ENCODE results near the gene OSBPL6.
"Not testable (repeated sequence)": the region's sequence is repeated elsewhere in the genome, so short reads cannot be mapped to it uniquely, and the experiment has no call there.

OSBPL6 gene

DNA sequence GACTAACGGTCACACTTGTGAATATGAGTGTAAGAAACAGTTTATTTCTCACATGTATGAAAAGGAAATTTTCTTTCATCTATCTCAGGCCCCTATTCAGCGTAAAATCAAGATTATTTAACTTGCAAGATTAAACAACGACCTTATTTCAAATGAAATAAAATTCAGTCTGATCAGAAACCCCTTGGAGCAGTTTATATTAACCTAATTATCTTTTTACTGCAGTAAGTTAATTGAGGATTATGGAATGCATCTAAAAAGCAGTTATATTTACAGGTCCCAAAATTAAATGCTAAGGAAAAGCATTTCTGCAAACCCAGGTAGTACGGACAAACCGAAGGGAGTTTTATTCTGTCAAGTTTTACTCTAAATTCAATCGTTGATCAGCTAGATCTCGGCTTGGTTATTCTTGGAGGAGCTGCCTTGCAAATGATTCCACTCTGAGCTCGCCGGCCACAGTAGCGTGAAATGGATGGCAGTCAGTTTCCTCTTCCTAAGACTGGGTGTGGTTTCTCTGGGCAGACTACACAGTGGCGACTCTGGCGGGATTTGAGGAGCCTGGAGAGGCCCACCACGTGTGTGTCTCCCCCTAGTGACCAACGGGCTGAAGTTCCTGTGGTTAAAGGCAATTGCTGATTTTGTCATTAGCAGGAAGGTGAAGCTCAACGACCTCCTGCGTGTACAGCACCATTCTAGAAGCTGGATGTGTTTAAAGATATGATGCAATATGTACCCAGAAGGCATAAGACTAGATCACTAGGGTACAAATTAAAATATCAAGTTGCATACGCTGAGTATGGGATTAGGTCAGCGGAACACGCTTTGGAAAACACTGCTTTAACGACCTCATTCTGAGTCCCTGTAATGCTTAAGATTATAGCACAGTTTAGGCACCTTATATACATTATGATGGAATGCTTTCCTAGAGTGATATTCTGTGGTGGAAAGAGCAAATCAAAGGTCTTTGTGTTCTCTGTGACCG, 220.2 kb downstream of the OSBPL6 start:
- in situ Hi-C loops (cut with MboI; ENCODE audit: low sequenced_read_pairs) = loop anchor here (10.0 kb wide), 1 partner anchor 300 kb away; the partner anchor contains the start of gene RBM45
- DNase-seq (ENCODE audit: low spot score in 2 of 2) = peak; percentile 95 to 97
- Histone ChIP-seq H3K4me3 (peak overlapping the region; percentile 48), H3K4me1 (peaks cover 21% of the 10 kb centered on the region), H3K27me3 (ENCODE audit: low read depth) (no peaks in the 10 kb centered on the region), H3K9me3 (no peaks in the 10 kb centered on the region), H3K36me3 (replicated peaks) (no peaks in the 10 kb centered on the region; the same call in 1 of the 2 replicates)

DNA sequence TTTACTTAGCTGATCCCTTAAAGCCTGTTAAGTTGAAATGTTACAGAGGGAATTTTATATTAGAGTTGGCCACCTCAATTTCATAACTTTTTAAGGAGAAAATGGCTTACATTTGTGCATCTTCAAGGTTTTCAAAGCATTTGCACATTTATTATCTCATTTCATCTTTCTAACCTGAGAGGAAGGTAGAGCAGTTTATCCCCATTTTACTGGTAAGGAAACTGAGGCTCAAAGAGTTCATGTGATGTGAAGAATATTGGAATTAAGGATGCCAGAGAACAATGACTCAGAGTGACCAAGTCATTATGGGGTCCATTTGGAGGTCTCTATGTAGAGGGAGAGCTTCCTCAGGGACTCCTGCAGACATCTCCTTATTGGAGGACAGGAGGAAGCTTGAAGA, 221.7 kb downstream of the OSBPL6 start:
- peaks cover 21% of the 10 kb centered on the region for H3K4me1 ChIP-seq
- no peaks in the 10 kb centered on the region for H3K9me3 ChIP-seq
- DNase-seq (ENCODE audit: low spot score in 2 of 2) = no peak
- H3K4me3 ChIP-seq = no peak overlapping the region
- H3K36me3 ChIP-seq (replicated peaks) = no peaks in the 10 kb centered on the region; the same call in 1 of the 2 replicates
- no peaks in the 10 kb centered on the region for H3K27me3 ChIP-seq (ENCODE audit: low read depth)
- in situ Hi-C loops (cut with MboI; ENCODE audit: low sequenced_read_pairs) = loop anchor here (10.0 kb wide), 1 partner anchor 301 kb away; the partner anchor contains the start of gene RBM45

GRCh38 chr2:178417916-178418315, 223.6 kb downstream of the OSBPL6 start:
- in situ Hi-C loops (cut with MboI; ENCODE audit: low sequenced_read_pairs) = loop anchor here (10.0 kb wide), 1 partner anchor 303 kb away; the partner anchor contains the start of gene RBM45
- no peaks in the 10 kb centered on the region for H3K27me3 ChIP-seq (ENCODE audit: low read depth)
- no peaks in the 10 kb centered on the region; the same call in 1 of the 2 replicates for H3K36me3 ChIP-seq (replicated peaks)
- no peak overlapping the region for H3K4me3 ChIP-seq
- DNase-seq (ENCODE audit: low spot score in 2 of 2) = no peak
- peaks cover 20% of the 10 kb centered on the region for H3K4me1 ChIP-seq
- no peaks in the 10 kb centered on the region for H3K9me3 ChIP-seq

DNA sequence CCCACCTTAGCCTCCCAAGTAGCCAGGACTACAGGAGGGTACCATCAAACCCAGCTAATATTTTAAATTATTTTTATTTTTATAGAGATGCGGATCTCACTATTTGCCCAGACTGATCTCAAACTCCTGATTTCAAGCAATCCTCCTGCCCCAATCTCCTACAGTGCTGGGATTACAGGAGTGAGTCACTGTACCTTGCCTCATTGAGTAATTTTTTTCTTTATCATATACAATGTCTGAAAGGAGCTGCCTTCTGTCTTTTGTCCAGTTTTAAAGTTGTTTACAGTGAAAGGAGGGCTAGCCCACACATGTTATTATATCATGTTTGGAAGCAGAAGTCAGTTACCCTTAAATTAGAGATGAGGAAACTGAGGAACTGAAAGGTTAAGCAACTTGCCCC, 224.1 kb downstream of the OSBPL6 start:
- Histone ChIP-seq H3K27me3 (ENCODE audit: low read depth) (no peaks in the 10 kb centered on the region), H3K4me1 (peaks cover 17% of the 10 kb centered on the region), H3K9me3 (no peaks in the 10 kb centered on the region), H3K4me3 (no peak overlapping the region), H3K36me3 (replicated peaks) (no peaks in the 10 kb centered on the region; the same call in 1 of the 2 replicates)
- in situ Hi-C loops (cut with MboI; ENCODE audit: low sequenced_read_pairs) = loop anchor here (10.0 kb wide), 1 partner anchor 304 kb away; the partner anchor contains the start of gene RBM45
- no peak for DNase-seq (ENCODE audit: low spot score in 2 of 2)

- no peak for DNase-seq (ENCODE audit: low spot score in 2 of 2)
- H3K4me1 ChIP-seq = peaks cover 14% of the 10 kb centered on the region
- no peak overlapping the region for H3K4me3 ChIP-seq
- no peaks in the 10 kb centered on the region for H3K9me3 ChIP-seq
- in situ Hi-C loops (cut with MboI; ENCODE audit: low sequenced_read_pairs) = loop anchor here (10.0 kb wide), 1 partner anchor 304 kb away; the partner anchor contains the start of gene RBM45
- H3K27me3 ChIP-seq (ENCODE audit: low read depth) = no peaks in the 10 kb centered on the region
- H3K36me3 ChIP-seq (replicated peaks) = no peaks in the 10 kb centered on the region; the same call in 1 of the 2 replicates
These were observed 224.8 kb downstream of the OSBPL6 start for GRCh38 chr2:178419123-178419522.

GRCh38 chr2:178420463-178420999, 226.2 kb downstream of the OSBPL6 start:
- Histone ChIP-seq H3K4me1 (peaks cover 8% of the 10 kb centered on the region), H3K27me3 (ENCODE audit: low read depth) (no peaks in the 10 kb centered on the region), H3K9me3 (no peaks in the 10 kb centered on the region), H3K36me3 (replicated peaks) (no peaks in the 10 kb centered on the region; the same call in 1 of the 2 replicates), H3K4me3 (no peak overlapping the region)
- DNase-seq (ENCODE audit: low spot score in 2 of 2) = no peak
- in situ Hi-C loops (cut with MboI; ENCODE audit: low sequenced_read_pairs) = no loop called here

- H3K36me3 ChIP-seq (replicated peaks) = peaks cover 7% of the 10 kb centered on the region
- DNase-seq (ENCODE audit: low spot score in 2 of 2) = no peak
- no peak overlapping the region for H3K4me3 ChIP-seq
- no peaks in the 10 kb centered on the region for H3K4me1 ChIP-seq
- H3K9me3 ChIP-seq = no peaks in the 10 kb centered on the region; the same call in 1 of the 2 replicates
- no peaks in the 10 kb centered on the region for H3K27me3 ChIP-seq (ENCODE audit: low read depth)
- in situ Hi-C loops (cut with MboI; ENCODE audit: low sequenced_read_pairs) = no loop called here
These were observed 227.8 kb downstream of the OSBPL6 start for GRCh38 chr2:178422097-178422496.

DNA sequence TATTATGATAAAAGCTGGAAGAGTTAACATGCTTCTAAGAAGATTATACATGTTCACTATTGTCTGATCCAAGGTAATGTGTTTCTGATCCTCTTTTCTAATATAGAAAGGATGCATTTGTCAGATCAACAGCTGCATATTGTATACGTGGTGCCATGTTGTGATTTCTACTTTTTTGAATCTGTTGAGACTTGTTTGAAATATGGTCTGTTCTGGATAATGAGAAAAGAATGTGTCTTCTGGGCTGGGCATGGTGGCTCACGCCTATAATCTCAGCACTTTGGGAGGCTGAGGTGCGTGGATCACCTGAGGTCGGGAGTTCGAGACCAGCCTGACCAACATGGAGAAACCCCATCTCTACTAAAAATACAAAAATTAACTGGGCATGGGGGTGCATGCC, 229.4 kb downstream of the OSBPL6 start:
- H3K4me1 ChIP-seq; H3K4me3 ChIP-seq; DNase-seq (ENCODE audit: low spot score in 2 of 2); in situ Hi-C loops (cut with MboI; ENCODE audit: low sequenced_read_pairs); H3K27me3 ChIP-seq (ENCODE audit: low read depth); H3K9me3 ChIP-seq: not testable (repeated sequence)
- peaks cover 21% of the 10 kb centered on the region for H3K36me3 ChIP-seq (replicated peaks)

DNA sequence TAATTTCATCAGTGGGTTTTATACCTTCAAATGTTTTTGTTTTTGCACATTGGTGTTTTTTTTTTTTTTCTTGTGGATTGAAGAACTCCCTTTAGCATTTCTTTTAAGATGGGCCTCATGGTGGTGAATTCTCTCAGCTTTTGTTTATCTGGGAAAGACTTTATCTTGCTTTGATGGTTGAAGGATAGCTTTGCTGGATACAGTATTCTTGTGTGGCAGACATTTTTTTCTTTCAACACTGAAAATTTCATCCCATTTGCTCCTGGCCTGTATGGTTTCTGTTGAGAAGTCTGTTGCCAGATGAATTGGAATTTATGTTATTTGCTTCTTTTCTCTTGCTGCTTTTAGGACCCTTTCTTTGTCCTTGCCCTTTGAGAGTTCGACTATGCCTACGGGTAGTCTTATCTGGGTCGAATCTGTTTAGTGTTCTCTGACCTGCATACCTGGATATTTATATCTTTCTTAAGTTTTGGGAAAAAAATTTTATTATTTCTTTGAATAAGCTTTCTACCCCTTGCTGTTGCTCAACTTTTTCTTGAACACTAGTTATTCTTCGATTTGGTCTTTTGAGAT, 231.0 kb downstream of the OSBPL6 start:
- H3K9me3 ChIP-seq = no peaks in the 10 kb centered on the region; the same call in 1 of the 2 replicates
- in situ Hi-C loops (cut with MboI; ENCODE audit: low sequenced_read_pairs) = no loop called here
- no peak for DNase-seq (ENCODE audit: low spot score in 2 of 2)

DNA sequence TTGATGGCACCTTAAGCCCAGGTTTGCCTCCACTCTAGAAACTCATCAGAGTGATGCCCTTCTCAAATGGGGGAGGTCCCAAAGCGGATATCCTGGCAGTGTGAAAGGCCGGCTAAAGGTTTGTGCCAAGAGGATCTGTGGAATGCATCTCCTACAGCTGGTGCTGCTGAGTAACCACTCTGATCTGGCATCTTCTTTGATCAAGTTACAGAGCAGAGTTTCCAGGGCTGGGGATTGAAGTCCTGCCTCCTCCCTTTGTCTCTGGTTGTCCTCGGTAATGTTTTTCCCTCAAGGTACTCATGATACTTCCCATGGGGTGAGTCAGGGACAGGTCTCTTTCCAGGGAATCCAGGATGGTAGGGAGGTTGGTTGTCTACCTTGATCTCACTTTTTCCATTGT, 232.1 kb downstream of the OSBPL6 start:
- H3K36me3 ChIP-seq (replicated peaks) = peaks cover 41% of the 10 kb centered on the region
- no peak overlapping the region for H3K4me3 ChIP-seq
- H3K27me3 ChIP-seq (ENCODE audit: low read depth) = no peaks in the 10 kb centered on the region
- no peaks in the 10 kb centered on the region for H3K4me1 ChIP-seq
- no peak for DNase-seq (ENCODE audit: low spot score in 2 of 2)
- H3K9me3 ChIP-seq = no peaks in the 10 kb centered on the region; the same call in 1 of the 2 replicates
- in situ Hi-C loops (cut with MboI; ENCODE audit: low sequenced_read_pairs) = no loop called here

More for the DNA sequence above, 231.0 kb downstream of the OSBPL6 start:
- no peaks in the 10 kb centered on the region for H3K27me3 ChIP-seq (ENCODE audit: low read depth)
- peaks cover 36% of the 10 kb centered on the region for H3K36me3 ChIP-seq (replicated peaks)
- no peak overlapping the region for H3K4me3 ChIP-seq
- no peaks in the 10 kb centered on the region for H3K4me1 ChIP-seq

- Histone ChIP-seq H3K36me3 (replicated peaks) (peaks cover 52% of the 10 kb centered on the region), H3K4me3 (no peak overlapping the region), H3K9me3 (no peaks in the 10 kb centered on the region; the same call in 1 of the 2 replicates), H3K27me3 (ENCODE audit: low read depth) (no peaks in the 10 kb centered on the region), H3K4me1 (no peaks in the 10 kb centered on the region)
- in situ Hi-C loops (cut with MboI; ENCODE audit: low sequenced_read_pairs) = no loop called here
- no peak for DNase-seq (ENCODE audit: low spot score in 2 of 2)
These were observed 233.1 kb downstream of the OSBPL6 start for GRCh38 chr2:178427458-178427857.

DNA sequence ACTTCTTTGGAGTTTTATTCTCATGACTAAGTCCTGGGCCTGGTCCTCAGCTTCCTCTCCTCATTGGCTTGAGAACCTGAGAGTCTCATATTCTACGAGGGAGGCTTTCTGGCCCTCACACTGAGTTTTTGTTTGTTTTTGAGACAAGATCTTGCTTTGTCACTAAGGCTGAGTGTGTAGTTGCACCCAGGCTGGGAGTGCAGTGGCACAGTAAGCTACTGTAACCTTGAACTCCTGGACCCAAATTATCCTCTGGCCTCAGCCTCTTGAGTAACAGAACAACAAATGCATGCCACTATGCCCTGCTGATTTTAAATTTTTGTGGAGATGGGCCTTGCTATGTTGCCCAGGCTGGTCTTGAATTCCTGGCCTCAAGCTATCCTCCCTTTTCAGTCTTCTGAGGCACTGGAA, 234.1 kb downstream of the OSBPL6 start:
- Histone ChIP-seq H3K27me3 (ENCODE audit: low read depth) (no peaks in the 10 kb centered on the region), H3K4me1 (no peaks in the 10 kb centered on the region), H3K9me3 (no peaks in the 10 kb centered on the region; the same call in 1 of the 2 replicates), H3K4me3 (no peak overlapping the region), H3K36me3 (replicated peaks) (peaks cover 62% of the 10 kb centered on the region)
- in situ Hi-C loops (cut with MboI; ENCODE audit: low sequenced_read_pairs) = no loop called here
- no peak for DNase-seq (ENCODE audit: low spot score in 2 of 2)

GRCh38 chr2:178429336-178429735, 235.0 kb downstream of the OSBPL6 start:
- no peaks in the 10 kb centered on the region; the same call in 1 of the 2 replicates for H3K9me3 ChIP-seq
- peaks cover 67% of the 10 kb centered on the region for H3K36me3 ChIP-seq (replicated peaks)
- in situ Hi-C loops (cut with MboI; ENCODE audit: low sequenced_read_pairs) = no loop called here
- no peaks in the 10 kb centered on the region for H3K4me1 ChIP-seq
- DNase-seq (ENCODE audit: low spot score in 2 of 2) = no peak
- H3K27me3 ChIP-seq (ENCODE audit: low read depth) = no peaks in the 10 kb centered on the region
- H3K4me3 ChIP-seq = no peak overlapping the region
